DOHH2 (cell line): ENCODE results near the gene ZIC2.

ENCODE experiments used
- EZH2phosphoT487 ChIP-seq: fragments of 200-600 bp; sonication (generic); IDR thresholded peaks from 2 replicates; pipeline ENCODE4 v1.6.1; 2017; ENCODE audit warnings: borderline replicate concordance, mild to moderate bottlenecking, antibody characterized with exemption, low read length, moderate library complexity, mixed read lengths
- TF ChIP-seq, protein P1 (sequence below): fragments of 200-600 bp; sonication (generic); IDR thresholded peaks from one replicate; pipeline ENCODE4 v1.5.1; 2014; ENCODE audit warnings: antibody characterized with exemption, mild to moderate bottlenecking, low read depth, low read length; ENCODE audit not compliant: poor library complexity, severe bottlenecking

DNA sequence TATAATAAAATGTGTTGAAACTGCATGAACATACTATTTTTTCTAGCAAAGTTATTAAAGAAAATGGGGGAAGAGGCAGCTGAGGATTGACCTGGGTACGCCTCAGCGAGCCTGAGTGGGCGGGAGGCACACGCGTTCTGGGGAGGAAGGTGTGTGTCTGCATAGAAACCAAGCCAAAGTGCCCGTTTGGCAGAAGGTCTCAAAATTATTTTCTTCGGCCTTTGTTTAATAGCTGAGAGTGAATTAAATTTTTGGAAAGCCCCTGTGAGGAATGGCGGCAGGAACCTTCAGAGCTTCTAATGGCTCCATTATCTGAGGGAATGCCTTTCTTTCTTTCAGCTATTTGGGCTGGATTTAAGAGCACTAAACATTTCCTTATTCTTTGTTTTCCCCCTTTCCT is 5.2 kb downstream of the ZIC2 start:
- TF ChIP-seq, protein P1, sequence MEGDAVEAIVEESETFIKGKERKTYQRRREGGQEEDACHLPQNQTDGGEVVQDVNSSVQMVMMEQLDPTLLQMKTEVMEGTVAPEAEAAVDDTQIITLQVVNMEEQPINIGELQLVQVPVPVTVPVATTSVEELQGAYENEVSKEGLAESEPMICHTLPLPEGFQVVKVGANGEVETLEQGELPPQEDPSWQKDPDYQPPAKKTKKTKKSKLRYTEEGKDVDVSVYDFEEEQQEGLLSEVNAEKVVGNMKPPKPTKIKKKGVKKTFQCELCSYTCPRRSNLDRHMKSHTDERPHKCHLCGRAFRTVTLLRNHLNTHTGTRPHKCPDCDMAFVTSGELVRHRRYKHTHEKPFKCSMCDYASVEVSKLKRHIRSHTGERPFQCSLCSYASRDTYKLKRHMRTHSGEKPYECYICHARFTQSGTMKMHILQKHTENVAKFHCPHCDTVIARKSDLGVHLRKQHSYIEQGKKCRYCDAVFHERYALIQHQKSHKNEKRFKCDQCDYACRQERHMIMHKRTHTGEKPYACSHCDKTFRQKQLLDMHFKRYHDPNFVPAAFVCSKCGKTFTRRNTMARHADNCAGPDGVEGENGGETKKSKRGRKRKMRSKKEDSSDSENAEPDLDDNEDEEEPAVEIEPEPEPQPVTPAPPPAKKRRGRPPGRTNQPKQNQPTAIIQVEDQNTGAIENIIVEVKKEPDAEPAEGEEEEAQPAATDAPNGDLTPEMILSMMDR: no peak
- TF ChIP-seq EZH2phosphoT487: no peak
